H9 (cell line): ENCODE measurements around the gene RALY. TPM values are rescaled to one million over a fixed set of nuclear protein-coding genes. Genes with fewer than 3 reads are reported as not detected.

Experiments
- DNase-seq: peaks from one replicate; pipeline ENCODE4 v3.0.0-alpha.2; 2017
- H2AFZ ChIP-seq: one replicate; pipeline ENCODE4 v1.6.1; 2013; ENCODE audit warnings: mild to moderate bottlenecking, low read length, control low read depth, moderate library complexity
- H2AK5ac ChIP-seq: 2 replicates; pipeline ENCODE4 v1.6.1; 2013; ENCODE audit warnings: low read length, control low read depth, mixed read lengths; ENCODE audit not compliant: insufficient read length
- H2BK120ac ChIP-seq: one replicate; pipeline ENCODE4 v1.6.1; 2013; ENCODE audit warnings: low read depth, mild to moderate bottlenecking, low read length, control low read depth, inconsistent platforms; ENCODE audit not compliant: poor library complexity, severe bottlenecking
- H2BK12ac ChIP-seq: 2 replicates; pipeline ENCODE4 v1.6.1; 2013; ENCODE audit warnings: low read length, control low read depth, mixed read lengths, low read depth; ENCODE audit not compliant: insufficient read length
- H2BK15ac ChIP-seq: 2 replicates; pipeline ENCODE4 v1.6.1; 2013; ENCODE audit warnings: low read depth, low read length, control low read depth
- H2BK20ac ChIP-seq: one replicate; pipeline ENCODE4 v1.6.1; 2013; ENCODE audit warnings: low read depth, mild to moderate bottlenecking, low read length, control low read depth, inconsistent platforms; ENCODE audit not compliant: poor library complexity, severe bottlenecking
- H2BK5ac ChIP-seq: 2 replicates; pipeline ENCODE4 v1.6.1; 2013; ENCODE audit warnings: low read length, control low read depth, mixed read lengths; ENCODE audit not compliant: insufficient read length
- H3K14ac ChIP-seq: 2 replicates; pipeline ENCODE4 v1.6.1; 2013; ENCODE audit warnings: low read length, control low read depth; ENCODE audit not compliant: insufficient read depth
- H3K18ac ChIP-seq: 2 replicates; pipeline ENCODE4 v1.6.1; 2013; ENCODE audit warnings: low read depth, mild to moderate bottlenecking, mixed read lengths, low read length, control low read depth; ENCODE audit not compliant: insufficient read length
- H3K23ac ChIP-seq: 2 replicates; pipeline ENCODE4 v1.6.1; 2013; ENCODE audit warnings: low read length, control low read depth, mixed read lengths, low read depth; ENCODE audit not compliant: insufficient read length
- H3K23me2 ChIP-seq: 2 replicates; pipeline ENCODE4 v1.6.1; 2013; ENCODE audit warnings: low read depth, mild to moderate bottlenecking, mixed read lengths, low read length, control low read depth; ENCODE audit not compliant: insufficient read length, poor library complexity, severe bottlenecking
- H3K27ac ChIP-seq: 2 replicates; pipeline ENCODE4 v1.5.1; 2013; ENCODE audit warnings: low read length, control low read depth, mixed read lengths, low read depth; ENCODE audit not compliant: insufficient read length
- H3K27me3 ChIP-seq: 2 replicates; pipeline ENCODE4 v1.6.1; 2013; ENCODE audit warnings: low read length, control low read depth, inconsistent platforms; ENCODE audit not compliant: insufficient read depth
- H3K4ac ChIP-seq: 2 replicates; pipeline ENCODE4 v1.6.1; 2013; ENCODE audit warnings: low read depth, mild to moderate bottlenecking, control low read depth, inconsistent platforms, low read length, moderate library complexity
- H3K4me1 ChIP-seq: 2 replicates; pipeline ENCODE4 v1.6.1; 2013; ENCODE audit warnings: low read length, control low read depth, inconsistent platforms; ENCODE audit not compliant: insufficient read depth
- H3K4me2 ChIP-seq: 2 replicates; pipeline ENCODE4 v1.6.1; 2013; ENCODE audit warnings: low read length, control low read depth, mixed read lengths; ENCODE audit not compliant: insufficient read length, insufficient read depth
- H3K56ac ChIP-seq: 2 replicates; pipeline ENCODE4 v1.6.1; 2013; ENCODE audit warnings: low read depth, mild to moderate bottlenecking, mixed read lengths, low read length, control low read depth; ENCODE audit not compliant: insufficient read length
- H3K79me1 ChIP-seq: 2 replicates; pipeline ENCODE4 v1.6.1; 2013; ENCODE audit warnings: low read depth, mild to moderate bottlenecking, moderate library complexity, low read length, control low read depth, inconsistent platforms; ENCODE audit not compliant: insufficient read depth, poor library complexity, severe bottlenecking
- H3K79me2 ChIP-seq: 2 replicates; pipeline ENCODE4 v1.6.1; 2013; ENCODE audit warnings: low read length, control low read depth, inconsistent platforms; ENCODE audit not compliant: insufficient read depth
- H3K9ac ChIP-seq: 2 replicates; pipeline ENCODE4 v1.6.1; 2013; ENCODE audit warnings: low read length, control low read depth, mixed read lengths; ENCODE audit not compliant: insufficient read length; ENCODE audit errors: extremely low read depth
- H3K9me3 ChIP-seq: one replicate; pipeline ENCODE4 v1.6.1; 2013; ENCODE audit warnings: low read depth, low read length, inconsistent platforms; ENCODE audit not compliant: control insufficient read depth
- H3T11ph ChIP-seq: one replicate; pipeline ENCODE4 v1.6.1; 2013; ENCODE audit warnings: mild to moderate bottlenecking, low read length, control low read depth, inconsistent platforms
- H4K20me1 ChIP-seq: one replicate; pipeline ENCODE4 v1.6.1; 2013; ENCODE audit not compliant: control insufficient read depth, insufficient read length, insufficient read depth
- H4K5ac ChIP-seq: 2 replicates; pipeline ENCODE4 v1.6.1; 2013; ENCODE audit warnings: low read depth, mild to moderate bottlenecking, mixed read lengths, low read length, control low read depth; ENCODE audit not compliant: insufficient read length
- H4K8ac ChIP-seq: replicated peaks from 2 replicates; pipeline ENCODE4 v1.6.1; 2013; ENCODE audit warnings: low read length, control low read depth, mixed read lengths, low read depth; ENCODE audit not compliant: insufficient read length
- H4K91ac ChIP-seq: 2 replicates; pipeline ENCODE4 v1.6.1; 2013; ENCODE audit warnings: low read depth, mild to moderate bottlenecking, moderate library complexity, mixed read lengths, low read length, control low read depth; ENCODE audit not compliant: insufficient read length
- H3K27ac Mint-ChIP-seq, 3 experiments: 2 replicates in 2 of 3; 3 replicates in 1 of 3; pipeline ENCODE4 v1.8.0; 2020 to 2021; ENCODE audit warnings: mixed read lengths in 3 of 3, mild to moderate bottlenecking in 1 of 3, moderate library complexity in 1 of 3
- H3K27me3 Mint-ChIP-seq: 2 replicates; pipeline ENCODE4 v1.8.0; 2021; ENCODE audit warnings: low read depth, mild to moderate bottlenecking, moderate library complexity, mixed read lengths
- H3K36me3 Mint-ChIP-seq, 3 experiments: 2 replicates in 2 of 3; 3 replicates in 1 of 3; pipeline ENCODE4 v1.8.0; 2020 to 2021; ENCODE audit warnings: low read depth in 3 of 3, mixed read lengths in 3 of 3; ENCODE audit not compliant: insufficient read depth in 1 of 3
- H3K4me1 Mint-ChIP-seq, 2 experiments: 2 replicates each; pipeline ENCODE4 v1.8.0; 2020; ENCODE audit warnings: mixed read lengths in 2 of 2
- H3K4me3 Mint-ChIP-seq, 2 experiments: 2 replicates in 1 of 2; 3 replicates in 1 of 2; pipeline ENCODE4 v1.8.0; 2020 to 2021; ENCODE audit warnings: mild to moderate bottlenecking in 2 of 2, mixed read lengths in 2 of 2, moderate library complexity in 1 of 2
- H3K9me3 Mint-ChIP-seq, 2 experiments: 2 replicates in 1 of 2; 3 replicates in 1 of 2; pipeline ENCODE4 v1.8.0; 2020; ENCODE audit warnings: mild to moderate bottlenecking in 2 of 2, mixed read lengths in 2 of 2, moderate library complexity in 1 of 2
- WGBS: extraction: QIAGEN DNeasy Blood & Tissue Kit; methylation state at CpG from one replicate; pipeline ENCODE4 v1.1.7; 2013; ENCODE audit warnings: missing lambda C conversion rate, low lambda C conversion rate, mixed read lengths; ENCODE audit not compliant: insufficient read length; ENCODE audit errors: extremely low coverage; 5-methylcytosine and 5-hydroxymethylcytosine counted together
- total RNA-seq: library from RNA; stranded (reverse); gene quantifications from 2 replicates; pipeline ENCODE4 v1.2.1, GENCODE V29; 2021
- TF ChIP-seq, protein P1 (sequence below): fragments of 200-600 bp; sonication (generic); conservative IDR thresholded peaks from 3 replicates; pipeline ENCODE4 v1.8.0; 2021; ENCODE audit warnings: antibody characterized with exemption, mild to moderate bottlenecking

RALY gene
- total RNA-seq, 1 experiment from 2014 or later = 199 TPM

DNA sequence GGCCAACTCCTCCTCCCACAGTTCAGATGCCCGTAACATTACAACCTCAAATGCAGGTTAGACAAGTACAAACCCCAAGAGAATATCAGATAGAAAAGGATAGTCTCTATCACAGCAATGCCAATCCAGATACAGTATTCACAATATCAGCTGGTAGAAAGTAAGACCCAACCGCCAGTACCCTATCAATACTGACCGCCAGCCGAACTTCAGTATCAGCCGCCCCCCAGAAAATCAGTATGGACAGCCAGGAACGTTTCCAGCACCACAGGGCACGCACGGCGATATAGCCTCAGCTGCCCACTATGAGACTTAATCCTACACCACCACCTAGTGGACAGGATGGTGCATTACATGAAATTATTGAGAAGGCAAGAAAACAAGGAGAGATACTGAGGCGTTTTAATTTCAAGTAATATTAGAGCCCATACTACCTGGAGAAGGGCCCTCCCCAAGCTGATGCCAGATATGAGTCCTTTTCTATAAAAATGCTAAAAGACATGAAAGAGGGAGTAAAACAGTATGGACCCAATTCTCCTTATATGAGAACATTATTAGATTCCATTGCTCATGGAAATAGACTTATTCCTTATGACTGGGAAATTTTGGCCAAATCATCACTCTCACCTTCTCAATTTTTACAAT is 135.9 kb downstream of the RALY start:
- H3K27me3 Mint-ChIP-seq = peaks cover 36% of the 10 kb centered on the region
- H3K36me3 Mint-ChIP-seq = peaks cover 0 to 11% (median 3%) of the 10 kb centered on the region in 3 experiments; a peak in 5 of 7 replicates
- Histone ChIP-seq H3K9ac (no peak overlapping the region), H3K27me3 (no peaks in the 10 kb centered on the region), H2BK120ac (no peak overlapping the region), H3K23me2 (no peaks in the 10 kb centered on the region), H3K4ac (no peak overlapping the region), H4K5ac (no peak overlapping the region), H3K4me1 (no peaks in the 10 kb centered on the region), H2AFZ (no peak overlapping the region), H3K14ac (no peak overlapping the region), H3K79me2 (no peaks in the 10 kb centered on the region), H4K91ac (no peak overlapping the region), H3K79me1 (no peaks in the 10 kb centered on the region), H3K27ac (no peak overlapping the region), H2AK5ac (no peak overlapping the region), H2BK12ac (no peak overlapping the region), H2BK5ac (no peak overlapping the region), H3T11ph (no peak overlapping the region), H3K23ac (no peak overlapping the region), H2BK20ac (no peak overlapping the region), H2BK15ac (no peak overlapping the region), H3K56ac (no peak overlapping the region), H3K18ac (no peak overlapping the region), H3K4me2 (no peak overlapping the region), H4K20me1 (no peaks in the 10 kb centered on the region), H4K8ac (no peak overlapping the region), H3K9me3 (no peaks in the 10 kb centered on the region)
- WGBS = no CpG with 5 or more reads among the region's 10 CpGs
- peak overlapping the region; percentile 14 to 33; a peak in 2 of 5 replicates for H3K4me3 Mint-ChIP-seq
- TF ChIP-seq, protein P1, sequence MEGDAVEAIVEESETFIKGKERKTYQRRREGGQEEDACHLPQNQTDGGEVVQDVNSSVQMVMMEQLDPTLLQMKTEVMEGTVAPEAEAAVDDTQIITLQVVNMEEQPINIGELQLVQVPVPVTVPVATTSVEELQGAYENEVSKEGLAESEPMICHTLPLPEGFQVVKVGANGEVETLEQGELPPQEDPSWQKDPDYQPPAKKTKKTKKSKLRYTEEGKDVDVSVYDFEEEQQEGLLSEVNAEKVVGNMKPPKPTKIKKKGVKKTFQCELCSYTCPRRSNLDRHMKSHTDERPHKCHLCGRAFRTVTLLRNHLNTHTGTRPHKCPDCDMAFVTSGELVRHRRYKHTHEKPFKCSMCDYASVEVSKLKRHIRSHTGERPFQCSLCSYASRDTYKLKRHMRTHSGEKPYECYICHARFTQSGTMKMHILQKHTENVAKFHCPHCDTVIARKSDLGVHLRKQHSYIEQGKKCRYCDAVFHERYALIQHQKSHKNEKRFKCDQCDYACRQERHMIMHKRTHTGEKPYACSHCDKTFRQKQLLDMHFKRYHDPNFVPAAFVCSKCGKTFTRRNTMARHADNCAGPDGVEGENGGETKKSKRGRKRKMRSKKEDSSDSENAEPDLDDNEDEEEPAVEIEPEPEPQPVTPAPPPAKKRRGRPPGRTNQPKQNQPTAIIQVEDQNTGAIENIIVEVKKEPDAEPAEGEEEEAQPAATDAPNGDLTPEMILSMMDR = peak; percentile 95
- H3K27ac Mint-ChIP-seq = no peak overlapping the region
- H3K9me3 Mint-ChIP-seq = peaks cover 14 to 23% of the 10 kb centered on the region in 2 experiments
- H3K4me1 Mint-ChIP-seq = peaks cover 2 to 3% of the 10 kb centered on the region in 2 experiments; a peak in 3 of 4 replicates
- DNase-seq = peak; percentile 65
